ENCODE data around the gene INPP1.

The INPP1 gene

DNA sequence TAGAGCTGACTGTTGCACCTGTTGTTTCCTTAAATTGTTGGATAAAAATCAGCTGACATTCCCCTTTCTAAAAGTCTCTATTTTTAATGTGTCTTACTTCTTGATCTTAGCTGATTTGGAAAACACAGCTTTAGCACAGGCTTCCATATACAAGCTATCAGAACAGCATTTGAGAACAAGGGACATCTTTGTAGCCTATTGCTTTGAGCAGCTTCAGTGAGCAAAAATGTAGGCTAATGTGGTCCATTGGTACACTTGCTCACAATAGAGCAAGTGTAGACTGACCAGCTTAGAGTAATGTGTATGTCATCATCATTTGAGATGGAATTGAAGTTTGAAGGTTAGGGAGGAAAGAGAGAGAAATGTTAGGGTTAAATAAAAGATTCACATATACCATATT lies 7.0 kb downstream of the INPP1 start:
- H3K9me2 ChIP-seq (replicated peaks; ENCODE audit: control insufficient read depth, low read length) = no peaks in the 10 kb centered on the region
- H4K20me1 ChIP-seq (ENCODE audit: control insufficient read depth, insufficient read depth, low read depth, low read length) = no peaks in the 10 kb centered on the region
- no peaks in the 10 kb centered on the region for H3K4me1 ChIP-seq (ENCODE audit: control insufficient read depth, low read length)
- H3K4me3 ChIP-seq (ENCODE audit: low read length) = no peak overlapping the region
- H3K27me3 ChIP-seq (ENCODE audit: control insufficient read depth, low read length) = no peaks in the 10 kb centered on the region
- no peaks in the 10 kb centered on the region for H3F3A ChIP-seq (ENCODE audit: control insufficient read depth, insufficient read depth)
- H3K4me2 ChIP-seq (ENCODE audit: low read length) = no peak overlapping the region
- no peak for TF ChIP-seq EZH2phosphoT487 (IDR thresholded peaks at IDR 0.05; ENCODE audit: borderline replicate concordance, low read length)
- TF ChIP-seq, protein P1, sequence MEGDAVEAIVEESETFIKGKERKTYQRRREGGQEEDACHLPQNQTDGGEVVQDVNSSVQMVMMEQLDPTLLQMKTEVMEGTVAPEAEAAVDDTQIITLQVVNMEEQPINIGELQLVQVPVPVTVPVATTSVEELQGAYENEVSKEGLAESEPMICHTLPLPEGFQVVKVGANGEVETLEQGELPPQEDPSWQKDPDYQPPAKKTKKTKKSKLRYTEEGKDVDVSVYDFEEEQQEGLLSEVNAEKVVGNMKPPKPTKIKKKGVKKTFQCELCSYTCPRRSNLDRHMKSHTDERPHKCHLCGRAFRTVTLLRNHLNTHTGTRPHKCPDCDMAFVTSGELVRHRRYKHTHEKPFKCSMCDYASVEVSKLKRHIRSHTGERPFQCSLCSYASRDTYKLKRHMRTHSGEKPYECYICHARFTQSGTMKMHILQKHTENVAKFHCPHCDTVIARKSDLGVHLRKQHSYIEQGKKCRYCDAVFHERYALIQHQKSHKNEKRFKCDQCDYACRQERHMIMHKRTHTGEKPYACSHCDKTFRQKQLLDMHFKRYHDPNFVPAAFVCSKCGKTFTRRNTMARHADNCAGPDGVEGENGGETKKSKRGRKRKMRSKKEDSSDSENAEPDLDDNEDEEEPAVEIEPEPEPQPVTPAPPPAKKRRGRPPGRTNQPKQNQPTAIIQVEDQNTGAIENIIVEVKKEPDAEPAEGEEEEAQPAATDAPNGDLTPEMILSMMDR (IDR thresholded peaks at IDR 0.05; ENCODE audit: low read depth, low read length, poor library complexity, severe bottlenecking) = no peak
- no peak overlapping the region for H3K27ac ChIP-seq (ENCODE audit: low read depth, low read length)
- no peaks in the 10 kb centered on the region for H3K79me2 ChIP-seq (ENCODE audit: control insufficient read depth, low read length)
- no peaks in the 10 kb centered on the region for H3K36me3 ChIP-seq (ENCODE audit: control insufficient read depth, low read length)
- H3K9me3 ChIP-seq (ENCODE audit: control insufficient read depth, insufficient read depth, low read length) = no peaks in the 10 kb centered on the region

DNA sequence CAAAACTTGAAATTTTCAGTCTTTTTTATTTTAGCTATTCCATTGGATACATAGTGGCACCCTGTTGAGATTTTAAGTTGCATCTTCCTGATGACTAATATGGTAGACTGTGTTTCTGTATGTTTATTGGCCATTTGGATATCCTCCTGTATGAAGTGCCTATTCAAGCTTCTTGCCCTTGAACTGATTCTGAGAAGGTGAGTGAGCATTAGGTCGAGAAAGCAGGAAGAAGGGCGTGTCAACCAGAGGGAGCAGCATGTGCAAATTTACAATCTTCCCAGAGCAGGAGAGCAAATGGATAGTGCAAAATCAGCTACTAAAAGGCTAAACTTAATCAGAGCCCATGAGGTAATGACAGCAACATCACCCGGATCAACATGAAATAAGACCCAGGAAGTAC lies 8.6 kb downstream of the INPP1 start:
- no peaks in the 10 kb centered on the region for H3K79me2 ChIP-seq (ENCODE audit: control insufficient read depth, low read length)
- no peaks in the 10 kb centered on the region for H4K20me1 ChIP-seq (ENCODE audit: control insufficient read depth, insufficient read depth, low read depth, low read length)
- no peak overlapping the region for H3K4me3 ChIP-seq (ENCODE audit: low read length)
- no peaks in the 10 kb centered on the region for H3K9me3 ChIP-seq (ENCODE audit: control insufficient read depth, insufficient read depth, low read length)
- no peaks in the 10 kb centered on the region for H3F3A ChIP-seq (ENCODE audit: control insufficient read depth, insufficient read depth)
- H3K9me2 ChIP-seq (replicated peaks; ENCODE audit: control insufficient read depth, low read length) = no peaks in the 10 kb centered on the region
- H3K27me3 ChIP-seq (ENCODE audit: control insufficient read depth, low read length) = no peaks in the 10 kb centered on the region
- H3K27ac ChIP-seq (ENCODE audit: low read depth, low read length) = no peak overlapping the region
- H3K36me3 ChIP-seq (ENCODE audit: control insufficient read depth, low read length) = no peaks in the 10 kb centered on the region
- no peaks in the 10 kb centered on the region for H3K4me1 ChIP-seq (ENCODE audit: control insufficient read depth, low read length)
- H3K4me2 ChIP-seq (ENCODE audit: low read length) = no peak overlapping the region
- TF ChIP-seq, protein P1 (IDR thresholded peaks at IDR 0.05; ENCODE audit: low read depth, low read length, poor library complexity, severe bottlenecking) = no peak
- TF ChIP-seq EZH2phosphoT487 (IDR thresholded peaks at IDR 0.05; ENCODE audit: borderline replicate concordance, low read length) = no peak

DNA sequence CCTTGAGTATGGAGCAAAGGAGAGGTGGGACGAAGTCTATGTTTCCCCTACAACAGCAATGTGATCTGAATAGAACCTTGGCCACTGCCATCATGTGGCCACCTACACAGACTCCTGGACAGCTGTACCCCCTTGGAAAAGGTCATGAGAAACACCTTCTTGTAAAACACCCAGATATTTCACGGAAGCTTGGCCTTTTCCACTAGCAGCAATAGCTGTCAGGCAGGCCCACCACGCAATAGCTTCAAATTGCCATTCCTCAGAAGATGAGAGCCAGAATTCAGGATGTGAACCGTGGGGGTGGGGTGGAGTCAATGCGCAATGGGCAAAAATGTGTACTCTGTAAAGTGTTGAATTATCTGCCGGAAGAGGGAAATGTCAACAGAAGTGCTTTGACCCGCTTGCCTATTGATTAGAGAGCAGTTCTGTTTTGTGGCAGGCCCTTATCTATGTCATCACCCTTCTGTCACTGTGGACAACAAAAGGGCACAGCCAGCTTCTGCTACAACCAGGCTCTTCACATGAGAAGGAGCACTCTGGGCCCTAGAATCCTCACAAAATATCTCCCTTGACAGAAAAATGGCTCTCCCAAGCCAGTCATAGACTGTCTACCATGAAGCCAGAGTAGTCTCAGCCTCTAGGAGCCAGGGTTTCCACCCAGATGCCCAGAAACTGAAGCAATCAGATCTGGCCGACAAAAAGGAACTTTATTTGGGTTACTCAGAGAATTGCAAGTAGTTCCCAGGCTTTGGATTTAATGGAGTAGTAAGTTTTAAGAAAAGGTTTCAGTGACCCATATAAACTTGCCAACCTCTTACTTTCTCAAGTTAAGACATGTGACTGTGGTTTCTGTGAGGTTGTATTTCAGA lies 9.5 kb downstream of the INPP1 start:
- Histone ChIP-seq H3K4me1 (ENCODE audit: control insufficient read depth, low read length) (no peaks in the 10 kb centered on the region), H3K79me2 (ENCODE audit: control insufficient read depth, low read length) (no peaks in the 10 kb centered on the region), H3K27ac (ENCODE audit: low read depth, low read length) (no peak overlapping the region), H4K20me1 (ENCODE audit: control insufficient read depth, insufficient read depth, low read depth, low read length) (no peaks in the 10 kb centered on the region), H3K4me2 (ENCODE audit: low read length) (no peak overlapping the region), H3K4me3 (ENCODE audit: low read length) (no peak overlapping the region), H3F3A (ENCODE audit: control insufficient read depth, insufficient read depth) (no peaks in the 10 kb centered on the region), H3K27me3 (ENCODE audit: control insufficient read depth, low read length) (no peaks in the 10 kb centered on the region), H3K9me3 (ENCODE audit: control insufficient read depth, insufficient read depth, low read length) (no peaks in the 10 kb centered on the region), H3K36me3 (ENCODE audit: control insufficient read depth, low read length) (no peaks in the 10 kb centered on the region), H3K9me2 (replicated peaks; ENCODE audit: control insufficient read depth, low read length) (no peaks in the 10 kb centered on the region)
- TF ChIP-seq EZH2phosphoT487 (IDR thresholded peaks at IDR 0.05; ENCODE audit: borderline replicate concordance, low read length) = no peak
- TF ChIP-seq, protein P1 (IDR thresholded peaks at IDR 0.05; ENCODE audit: low read depth, low read length, poor library complexity, severe bottlenecking) = no peak

Measured in DOHH2 (cell line).